Measurements from ENCODE around the gene HIPK2. TPM values are rescaled to one million over a fixed set of nuclear protein-coding genes. Genes with fewer than 3 reads are reported as not detected.

HIPK2 gene
- total and polyA plus RNA-seq, 2 donors (not counting 3 experiments of a cell fraction or from before 2014, with no cell fraction given): 9.0 to 43.8 TPM

GRCh38 chr7:139728203-139728602 is 49.6 kb downstream of the HIPK2 start:
- DNase-seq (ENCODE audit: low read depth, low spot score) (no peak), FAIRE-seq (no peak)
- CTCF ChIA-PET: interaction anchor here (1.0 to 1.8 kb wide), 2 partner anchors 81 to 82 kb away, joined by 3 to 5 read pairs; no protein-coding TSS in a partner anchor
- Histone ChIP-seq H2AFZ (ENCODE audit: low read depth, low read length) (no peak overlapping the region), H3K9me1 (replicated peaks; ENCODE audit: control insufficient read depth, extremely low read depth, insufficient read depth, low read length) (no peaks in the 10 kb centered on the region), H3K4me3 (replicated peaks in 1 of 3; ENCODE audit: insufficient read depth in 1 of 3, low read depth in 1 of 3, low read length in 3 of 3) (no peak overlapping the region), H3K4me2 (ENCODE audit: insufficient read depth, low read length) (no peak overlapping the region), H3K4me1 (ENCODE audit: control insufficient read depth, extremely low read depth, insufficient read depth, low read length) (peaks cover 39% of the 10 kb centered on the region), H3K79me2 (ENCODE audit: control insufficient read depth, insufficient read depth, low read length) (peaks cover 82% of the 10 kb centered on the region), H3K9me3 (replicated peaks; ENCODE audit: control insufficient read depth, insufficient read depth, low read length) (no peaks in the 10 kb centered on the region), H3K36me3 (ENCODE audit: control insufficient read depth in 2 of 2, extremely low read depth in 1 of 2, insufficient read depth in 2 of 2, low read length in 2 of 2) (no peaks in the 10 kb centered on the region), H3K27me3 (ENCODE audit: control insufficient read depth in 2 of 2, insufficient read depth in 2 of 2, low read length in 2 of 2) (no peaks in the 10 kb centered on the region), H3K27ac (ENCODE audit: insufficient read depth, low read depth, low read length) (no peak overlapping the region), H3K9ac (replicated peaks; ENCODE audit: extremely low read depth, insufficient read depth, low read length) (no peak overlapping the region), H4K20me1 (replicated peaks; ENCODE audit: control insufficient read depth, extremely low read depth, insufficient read depth, low read length) (no peaks in the 10 kb centered on the region)
- dilution Hi-C loops (cut with MboI; ENCODE audit: extremely low pct_ligation_motif_present, low sequenced_read_pairs) (no loop called here), intact Hi-C loops (cut with micrococcal nuclease) (no loop called here)
- TF ChIP-seq EZH2 (IDR thresholded peaks at IDR 0.05; ENCODE audit: borderline replicate concordance, low read depth, low read length, severe bottlenecking) (no peak), JUN (IDR thresholded peaks at IDR 0.05; ENCODE audit: borderline replicate concordance, insufficient read depth, insufficient read length, low read depth) (no peak), MAX (IDR thresholded peaks at IDR 0.05; ENCODE audit: insufficient read depth, insufficient read length) (no peak), MYC (IDR thresholded peaks at IDR 0.05; ENCODE audit: low read depth, low read length) (no peak), CTCF (IDR thresholded peaks at IDR 0.05; ENCODE audit: extremely low read depth in 1 of 2, insufficient read depth in 1 of 2, low read depth in 1 of 2, low read length in 2 of 2) (no peak), FOS (IDR thresholded peaks at IDR 0.05; ENCODE audit: borderline replicate concordance, insufficient read depth, low read length) (no peak)
- POLR2A ChIA-PET: no interaction called here
- no TSS peak for BruUV-seq (replicated peaks)

All from endothelial cell of umbilical vein (primary cell).